Muscle layer of duodenum (tissue), 2 donors: ENCODE results near the gene CELA2A.
"Not testable (repeated sequence)": the region's sequence is repeated elsewhere in the genome, so short reads cannot be mapped to it uniquely, and the experiment has no call there.

Experiments used
- H3K27ac ChIP-seq: one replicate; pipeline ENCODE4 v1.7.0; 2013; ENCODE audit warnings: mild to moderate bottlenecking, low read length
- H3K27me3 ChIP-seq: one replicate; pipeline ENCODE4 v1.7.0; 2013; ENCODE audit warnings: low read depth, mild to moderate bottlenecking, control low read depth, low read length
- H3K36me3 ChIP-seq, 2 donors: one replicate each; pipeline ENCODE4 v1.7.0; 2013; ENCODE audit warnings: low read length in 2 of 2, control low read depth in 1 of 2, mild to moderate bottlenecking in 1 of 2; ENCODE audit not compliant: insufficient read depth in 2 of 2, control insufficient read depth in 1 of 2
- H3K4me1 ChIP-seq, 2 donors: one replicate each; pipeline ENCODE4 v1.7.0; 2013; ENCODE audit warnings: low read length in 2 of 2, mild to moderate bottlenecking in 2 of 2, control low read depth in 1 of 2, moderate library complexity in 1 of 2; ENCODE audit not compliant: insufficient read depth in 2 of 2, control insufficient read depth in 1 of 2
- H3K4me3 ChIP-seq, 2 donors: one replicate each; pipeline ENCODE4 v1.7.0; 2013; ENCODE audit warnings: low read length in 2 of 2, low read depth in 1 of 2, mild to moderate bottlenecking in 1 of 2
- H3K9me3 ChIP-seq, 2 donors: one replicate each; pipeline ENCODE4 v1.7.0; 2013; ENCODE audit warnings: low read length in 2 of 2, control low read depth in 1 of 2, mild to moderate bottlenecking in 1 of 2; ENCODE audit not compliant: control insufficient read depth in 1 of 2
- donor health status: healthy.

The CELA2A gene

GRCh38 chr1:15448877-15449462 is 7.6 kb upstream of the CELA2A start:
- Histone ChIP-seq H3K4me3 (no peak overlapping the region), H3K27me3 (no peaks in the 10 kb centered on the region), H3K27ac (no peak overlapping the region), H3K36me3 (no peaks in the 10 kb centered on the region), H3K4me1 (peaks cover 0 to 1% of the 10 kb centered on the region in 2 donors), H3K9me3 (no peaks in the 10 kb centered on the region)

GRCh38 chr1:15449567-15449966 is 7.0 kb upstream of the CELA2A start:
- no peaks in the 10 kb centered on the region for H3K9me3 ChIP-seq
- peaks cover 0 to 4% of the 10 kb centered on the region in 2 donors for H3K4me1 ChIP-seq
- no peak overlapping the region for H3K4me3 ChIP-seq
- no peak overlapping the region for H3K27ac ChIP-seq
- H3K27me3 ChIP-seq: no peaks in the 10 kb centered on the region
- no peaks in the 10 kb centered on the region for H3K36me3 ChIP-seq

- peaks cover 0 to 4% of the 10 kb centered on the region in 2 donors for H3K4me1 ChIP-seq
- no peak overlapping the region for H3K4me3 ChIP-seq
- no peaks in the 10 kb centered on the region for H3K36me3 ChIP-seq
- no peaks in the 10 kb centered on the region for H3K27me3 ChIP-seq
- no peak overlapping the region for H3K27ac ChIP-seq
- no peaks in the 10 kb centered on the region for H3K9me3 ChIP-seq
Measured at GRCh38 chr1:15451014-15451722, 5.4 kb upstream of the CELA2A start.

GRCh38 chr1:15452216-15452615 is 4.3 kb upstream of the CELA2A start:
- Histone ChIP-seq H3K4me1 (peaks cover 0 to 4% of the 10 kb centered on the region in 2 donors), H3K27me3 (no peaks in the 10 kb centered on the region), H3K27ac (no peak overlapping the region)

GRCh38 chr1:15452866-15453571 is 3.5 kb upstream of the CELA2A start:
- Histone ChIP-seq H3K4me1 (peaks cover 0 to 4% of the 10 kb centered on the region in 2 donors), H3K27ac (no peak overlapping the region), H3K36me3 (no peaks in the 10 kb centered on the region), H3K27me3 (no peaks in the 10 kb centered on the region), H3K9me3 (no peaks in the 10 kb centered on the region), H3K4me3 (no peak overlapping the region)

More at GRCh38 chr1:15452216-15452615, 4.3 kb upstream of the CELA2A start:
- H3K9me3 ChIP-seq: no peaks in the 10 kb centered on the region
- H3K4me3 ChIP-seq: no peak overlapping the region
- no peaks in the 10 kb centered on the region for H3K36me3 ChIP-seq

- Histone ChIP-seq H3K27ac (no peak overlapping the region), H3K4me3 (no peak overlapping the region), H3K36me3 (no peaks in the 10 kb centered on the region), H3K4me1 (peaks cover 0 to 4% of the 10 kb centered on the region in 2 donors), H3K27me3 (no peaks in the 10 kb centered on the region), H3K9me3 (no peaks in the 10 kb centered on the region)
Measured at GRCh38 chr1:15453734-15454133, 2.8 kb upstream of the CELA2A start.

- no peaks in the 10 kb centered on the region for H3K36me3 ChIP-seq
- no peak overlapping the region for H3K27ac ChIP-seq
- no peak overlapping the region for H3K4me3 ChIP-seq
- no peaks in the 10 kb centered on the region for H3K27me3 ChIP-seq
- H3K4me1 ChIP-seq: peaks cover 0 to 4% of the 10 kb centered on the region in 2 donors
- no peaks in the 10 kb centered on the region for H3K9me3 ChIP-seq
Measured at GRCh38 chr1:15454256-15454655, 2.3 kb upstream of the CELA2A start.

- Histone ChIP-seq H3K36me3 (no peaks in the 10 kb centered on the region), H3K27ac (no peak overlapping the region), H3K4me1 (peaks cover 0 to 8% of the 10 kb centered on the region in 2 donors), H3K27me3 (no peaks in the 10 kb centered on the region), H3K9me3 (no peaks in the 10 kb centered on the region), H3K4me3 (no peak overlapping the region)
Measured at GRCh38 chr1:15455522-15455921, 1.0 kb upstream of the CELA2A start.

GRCh38 chr1:15457585-15457984 is 1.1 kb downstream of the CELA2A start:
- H3K9me3 ChIP-seq: no peaks in the 10 kb centered on the region
- H3K4me3 ChIP-seq: no peak overlapping the region
- H3K4me1 ChIP-seq: peaks cover 0 to 8% of the 10 kb centered on the region in 2 donors
- no peaks in the 10 kb centered on the region for H3K27me3 ChIP-seq
- H3K27ac ChIP-seq: no peak overlapping the region
- no peaks in the 10 kb centered on the region for H3K36me3 ChIP-seq

- H3K36me3 ChIP-seq, H3K27ac ChIP-seq, H3K4me1 ChIP-seq, H3K4me3 ChIP-seq, H3K9me3 ChIP-seq, H3K27me3 ChIP-seq: not testable (repeated sequence)
Measured at GRCh38 chr1:15458388-15458787, 1.9 kb downstream of the CELA2A start.

- H3K9me3 ChIP-seq: no peaks in the 10 kb centered on the region
- no peaks in the 10 kb centered on the region for H3K36me3 ChIP-seq
- no peak overlapping the region for H3K4me3 ChIP-seq
- no peak overlapping the region for H3K27ac ChIP-seq
- peaks cover 0 to 4% of the 10 kb centered on the region in 2 donors for H3K4me1 ChIP-seq
- no peaks in the 10 kb centered on the region for H3K27me3 ChIP-seq
Measured at GRCh38 chr1:15459771-15460707, 3.5 kb downstream of the CELA2A start.
